A549 treated with ZK216348 at 1 μM for 4 hours (cell line): ENCODE results near the gene KCNE2. TPM values are rescaled to one million over a fixed set of nuclear protein-coding genes. Genes with fewer than 3 reads are reported as not detected.

ENCODE experiments used
- total RNA-seq: library from RNA; stranded (reverse); fragments of 200-300 nt; extraction: Qiagen RNA extraction; gene quantifications from 5 replicates; pipeline ENCODE4 v1.2.3, GENCODE V29; 2022; ENCODE audit warnings: low read depth

Gene KCNE2, protein sequence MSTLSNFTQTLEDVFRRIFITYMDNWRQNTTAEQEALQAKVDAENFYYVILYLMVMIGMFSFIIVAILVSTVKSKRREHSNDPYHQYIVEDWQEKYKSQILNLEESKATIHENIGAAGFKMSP
- not detected in 5 replicates for total RNA-seq

DNA sequence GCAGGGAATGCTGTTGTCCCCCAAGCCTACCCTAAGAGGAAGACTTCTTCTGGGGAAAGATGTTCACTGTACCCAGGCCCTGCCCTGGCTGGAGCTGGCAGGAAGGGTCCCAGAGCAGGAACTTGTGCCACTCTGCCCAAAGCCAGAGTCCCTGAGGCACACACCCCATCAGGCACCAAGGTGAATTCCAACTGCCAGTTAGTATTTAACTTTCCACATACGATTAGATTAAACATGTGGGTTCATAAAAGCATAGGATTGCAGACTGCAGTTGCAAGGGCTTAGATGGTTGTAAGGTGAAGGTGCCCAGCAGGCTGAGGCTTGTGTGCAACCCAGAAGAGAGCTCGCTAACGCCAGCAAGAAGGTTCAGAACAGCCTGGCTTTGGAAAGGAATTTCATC, at the start of gene KCNE2:
Gene KCNE2 (plus strand): TSS at position 274 of the 400 bp plus-strand sequence. CDS start 6,473 bp downstream, outside the sequence.

DNA sequence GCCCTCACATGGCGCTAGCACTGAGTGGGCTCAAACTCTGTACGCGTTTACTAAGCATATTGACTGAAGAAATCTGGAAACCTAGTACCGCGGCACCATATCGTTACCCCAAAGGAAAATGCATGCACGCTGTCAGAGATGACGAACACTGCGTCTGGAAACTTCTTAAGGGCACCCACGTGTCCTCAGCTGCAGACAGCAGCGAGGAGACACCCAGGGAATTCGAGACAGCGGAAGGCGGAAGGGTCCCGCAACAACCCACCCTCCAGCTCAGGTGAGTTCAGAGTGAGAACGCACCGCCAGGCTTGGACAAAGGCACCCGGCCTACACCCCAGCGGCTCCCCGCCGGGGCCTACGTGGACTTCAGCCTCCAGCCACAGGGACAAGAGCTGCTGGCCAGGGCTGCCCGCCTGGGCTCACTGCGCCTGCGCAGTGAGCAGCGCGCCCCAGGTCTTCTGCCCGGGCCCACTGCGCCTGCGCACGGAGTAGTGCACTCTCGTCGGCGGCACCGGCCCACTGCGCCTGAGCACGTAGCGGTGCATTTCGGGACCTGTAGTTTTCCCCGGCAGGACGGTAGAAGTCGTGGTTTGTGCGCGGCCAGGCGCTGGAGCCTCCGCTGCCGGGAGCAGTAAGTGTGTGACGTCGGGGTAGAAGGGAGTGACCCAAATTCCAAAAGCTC, 11.3 kb downstream of the KCNE2 start, which contains the start of gene SMIM11:
Gene SMIM11 (plus strand): TSS at position 568 of the 679 bp plus-strand sequence. CDS start 3,998 bp downstream, outside the sequence.

Other genes with a start within 250 kb of the KCNE2 start
- gene SMIM11, start 11.5 kb downstream of the KCNE2 start, total RNA-seq: 1.2 to 24.0 TPM (median 1.5 TPM) in 5 replicates
- gene SMIM34, start 59.9 kb downstream of the KCNE2 start, total RNA-seq: not detected in 5 replicates
- gene KCNE1, start 148.2 kb downstream of the KCNE2 start, total RNA-seq: not detected in 5 replicates